SK-N-SH treated with all-trans-retinoic acid at 6 μM for 48 hours (cell line): ENCODE measurements around the gene CDK1.

ENCODE experiments used
- GLIS3 ChIP-seq: fragments of 250-450 bp; sonication (Bioruptor Pico); IDR thresholded peaks from 2 replicates; pipeline ENCODE4 v1.5.0; 2020; ENCODE audit warnings: mild to moderate bottlenecking, moderate library complexity
- PATZ1 ChIP-seq: fragments of 250-450 bp; sonication (Bioruptor Pico); IDR thresholded peaks from 2 replicates; pipeline ENCODE4 v1.8.0; 2020; ENCODE audit warnings: mild to moderate bottlenecking, moderate library complexity, borderline replicate concordance
- PPARA ChIP-seq: fragments of 250-450 bp; sonication (Bioruptor Pico); IDR thresholded peaks from 2 replicates; pipeline ENCODE4 v1.5.0; 2020; ENCODE audit warnings: mild to moderate bottlenecking, borderline replicate concordance
- RARB ChIP-seq: fragments of 250-450 bp; sonication (Bioruptor Pico); IDR thresholded peaks from 2 replicates; pipeline ENCODE4 v1.8.0; 2021; ENCODE audit warnings: mild to moderate bottlenecking, moderate library complexity
- TCF4 ChIP-seq: fragments of 250-450 bp; sonication (Bioruptor Pico); IDR thresholded peaks from 2 replicates; pipeline ENCODE4 v1.8.0; 2021; ENCODE audit warnings: mild to moderate bottlenecking, moderate library complexity, borderline replicate concordance
- TSHZ2 ChIP-seq: fragments of 250-450 bp; sonication (Bioruptor Pico); IDR thresholded peaks from 2 replicates; pipeline ENCODE4 v1.5.0; 2020; ENCODE audit warnings: mild to moderate bottlenecking, moderate library complexity
- ZFP3 ChIP-seq: fragments of 250-450 bp; sonication (Bioruptor Pico); IDR thresholded peaks from 2 replicates; pipeline ENCODE4 v1.5.0; 2020; ENCODE audit warnings: mild to moderate bottlenecking, moderate library complexity
- ZFP30 ChIP-seq: fragments of 450-650 bp; formaldehyde crosslinking; IDR thresholded peaks from 2 replicates; pipeline ENCODE4 v1.5.0; 2022; ENCODE audit warnings: mild to moderate bottlenecking, moderate library complexity
- ZNF565 ChIP-seq: fragments of 450-650 bp; formaldehyde crosslinking; conservative IDR thresholded peaks from 2 replicates; pipeline ENCODE4 v1.5.0; 2020; ENCODE audit warnings: low read depth, mild to moderate bottlenecking, moderate library complexity
- ZNF70 ChIP-seq: fragments of 450-650 bp; formaldehyde crosslinking; IDR thresholded peaks from 2 replicates; pipeline ENCODE4 v1.5.0; 2020; ENCODE audit warnings: mild to moderate bottlenecking, moderate library complexity
- TF ChIP-seq, protein P1 (sequence below): fragments of 250-450 bp; sonication (Bioruptor Pico); IDR thresholded peaks from 2 replicates; pipeline ENCODE4 v1.8.0; 2021; ENCODE audit warnings: low read depth, mild to moderate bottlenecking, moderate library complexity, borderline replicate concordance

- no peak for TF ChIP-seq ZFP30 (CRISPR knock-in tag)
- TF ChIP-seq, protein P1, sequence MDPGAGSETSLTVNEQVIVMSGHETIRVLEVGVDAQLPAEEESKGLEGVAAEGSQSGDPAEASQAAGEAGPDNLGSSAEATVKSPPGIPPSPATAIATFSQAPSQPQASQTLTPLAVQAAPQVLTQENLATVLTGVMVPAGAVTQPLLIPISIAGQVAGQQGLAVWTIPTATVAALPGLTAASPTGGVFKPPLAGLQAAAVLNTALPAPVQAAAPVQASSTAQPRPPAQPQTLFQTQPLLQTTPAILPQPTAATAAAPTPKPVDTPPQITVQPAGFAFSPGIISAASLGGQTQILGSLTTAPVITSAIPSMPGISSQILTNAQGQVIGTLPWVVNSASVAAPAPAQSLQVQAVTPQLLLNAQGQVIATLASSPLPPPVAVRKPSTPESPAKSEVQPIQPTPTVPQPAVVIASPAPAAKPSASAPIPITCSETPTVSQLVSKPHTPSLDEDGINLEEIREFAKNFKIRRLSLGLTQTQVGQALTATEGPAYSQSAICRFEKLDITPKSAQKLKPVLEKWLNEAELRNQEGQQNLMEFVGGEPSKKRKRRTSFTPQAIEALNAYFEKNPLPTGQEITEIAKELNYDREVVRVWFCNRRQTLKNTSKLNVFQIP (CRISPR knock-in tag) = no peak
- TF ChIP-seq GLIS3 (CRISPR knock-in tag) = no peak
- TF ChIP-seq ZFP3 (CRISPR knock-in tag) = no peak
- TF ChIP-seq PATZ1 (CRISPR knock-in tag) = no peak
- TF ChIP-seq ZNF70 (CRISPR knock-in tag) = no peak
- TF ChIP-seq PPARA = no peak
- no peak for TF ChIP-seq ZNF565 (CRISPR knock-in tag)
- TF ChIP-seq TCF4 = no peak
- TF ChIP-seq TSHZ2 = no peak
- no peak for TF ChIP-seq RARB
These were observed 18.9 kb downstream of the CDK1 start for GRCh38 chr10:60797200-60797599.
